Measurements from ENCODE around the gene SCG2. TPM values are rescaled to one million over a fixed set of nuclear protein-coding genes. Genes with fewer than 3 reads are reported as not detected.

Gene SCG2
- total RNA-seq, 5 donors from 2014 or later (not counting 1 experiment from before 2014, with no cell fraction given): not detected

DNA sequence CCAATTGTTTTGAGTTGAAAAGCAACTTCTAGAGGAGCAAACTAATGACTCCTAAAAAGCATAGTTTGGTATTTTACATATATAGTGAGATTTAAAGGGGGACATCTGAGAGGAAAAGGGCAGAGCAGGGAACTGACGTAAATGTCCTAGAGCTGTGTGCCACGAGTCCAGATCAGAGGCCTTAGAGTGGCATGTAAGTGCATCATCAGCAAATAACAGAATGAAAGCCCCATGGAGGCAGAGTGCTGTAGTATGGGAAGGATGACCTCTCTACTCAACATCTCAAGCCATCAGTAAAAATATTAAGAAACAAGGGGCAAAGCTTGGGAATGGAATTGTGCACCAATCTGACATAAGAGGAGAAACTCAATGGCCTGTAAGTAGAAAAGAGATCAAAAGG lies 31.4 kb downstream of the SCG2 start:
- no peaks in the 10 kb centered on the region for H3K36me3 Mint-ChIP-seq
- DNase-seq: no peak
- ATAC-seq (replicated peaks in 1 of 4): no peak
- no peaks in the 10 kb centered on the region for H3K4me1 Mint-ChIP-seq
- 100% methylated on average over 1 of the region's 2 CpGs for WGBS (ENCODE audit: insufficient coverage)
- Histone ChIP-seq H3K27me3 (replicated peaks in 1 of 2; ENCODE audit: control insufficient read depth in 2 of 2, extremely low read depth in 1 of 2, insufficient read depth in 2 of 2, low read length in 1 of 2) (no peaks in the 10 kb centered on the region), H3K4me1 (ENCODE audit: control insufficient read depth in 1 of 2, extremely low read depth in 1 of 2, insufficient read depth in 2 of 2, low read length in 2 of 2) (no peaks in the 10 kb centered on the region), H3K36me3 (ENCODE audit: control insufficient read depth in 2 of 2, extremely low read depth in 1 of 2, insufficient read depth in 1 of 2, low read length in 1 of 2) (no peaks in the 10 kb centered on the region), H3K9me3 (no peaks in the 10 kb centered on the region), H3K27ac (ENCODE audit: low read length) (no peak overlapping the region), H3K4me3 (ENCODE audit: control insufficient read depth in 1 of 2, extremely low read depth in 1 of 2, low read length in 1 of 2) (no peak overlapping the region)
- H3K27ac Mint-ChIP-seq: no peak overlapping the region
- peaks cover 2 to 7% of the 10 kb centered on the region in 2 donors for H3K27me3 Mint-ChIP-seq
- ChIA-PET POLR2A (no interaction called here), CTCF (interaction anchor here in 1 of 2 donors (0.6 kb wide), 1 partner anchor 9 kb away, joined by 3 read pairs; no protein-coding TSS in a partner anchor)
- H3K9me3 Mint-ChIP-seq: peaks cover 0 to 4% (median 0%) of the 10 kb centered on the region in 3 donors
- H3K4me3 Mint-ChIP-seq: no peak overlapping the region

DNA sequence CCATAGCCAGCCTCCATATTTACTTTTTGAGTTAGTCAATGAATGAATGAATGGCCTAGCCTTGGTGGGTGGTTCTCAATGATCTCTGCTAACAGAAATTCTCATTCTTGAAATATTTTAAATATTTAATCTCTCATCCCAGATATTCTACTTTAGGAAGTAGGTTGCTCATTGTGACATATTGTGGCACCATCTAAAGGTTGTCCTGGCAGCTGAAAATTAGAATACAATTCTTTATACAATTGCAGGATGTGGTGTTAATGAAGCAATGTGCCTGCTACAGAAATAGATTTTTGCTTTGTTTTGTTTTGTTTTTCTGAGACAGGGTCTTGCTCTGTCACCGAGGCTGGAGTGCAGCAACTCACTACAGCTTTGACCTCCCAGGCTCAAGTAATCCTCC lies 35.8 kb downstream of the SCG2 start:
- CTCF ChIA-PET: interaction anchor here in 1 of 2 donors (0.8 kb wide), 1 partner anchor 8 kb away, joined by 4 read pairs; no protein-coding TSS in a partner anchor
- H3K9me3 Mint-ChIP-seq: peaks cover 0 to 5% (median 0%) of the 10 kb centered on the region in 3 donors
- no peak overlapping the region for H3K4me3 Mint-ChIP-seq
- Histone ChIP-seq H3K4me1 (ENCODE audit: control insufficient read depth in 1 of 2, extremely low read depth in 1 of 2, insufficient read depth in 2 of 2, low read length in 2 of 2) (no peaks in the 10 kb centered on the region), H3K27me3 (replicated peaks in 1 of 2; ENCODE audit: control insufficient read depth in 2 of 2, extremely low read depth in 1 of 2, insufficient read depth in 2 of 2, low read length in 1 of 2) (no peaks in the 10 kb centered on the region), H3K4me3 (ENCODE audit: control insufficient read depth in 1 of 2, extremely low read depth in 1 of 2, low read length in 1 of 2) (no peak overlapping the region), H3K27ac (ENCODE audit: low read length) (no peak overlapping the region), H3K36me3 (ENCODE audit: control insufficient read depth in 2 of 2, extremely low read depth in 1 of 2, insufficient read depth in 1 of 2, low read length in 1 of 2) (no peaks in the 10 kb centered on the region), H3K9me3 (no peaks in the 10 kb centered on the region)
- POLR2A ChIA-PET: no interaction called here
- H3K36me3 Mint-ChIP-seq: no peaks in the 10 kb centered on the region
- H3K27me3 Mint-ChIP-seq: peaks cover 6 to 7% of the 10 kb centered on the region in 2 donors
- no peak for DNase-seq
- ATAC-seq (replicated peaks in 1 of 4): no peak
- no peaks in the 10 kb centered on the region for H3K4me1 Mint-ChIP-seq
- no CpG with 5 or more reads among the region's 1 CpG for WGBS (ENCODE audit: insufficient coverage)
- no peak overlapping the region for H3K27ac Mint-ChIP-seq

- ChIA-PET CTCF (no interaction called here), POLR2A (no interaction called here)
- DNase-seq (no peak), ATAC-seq (replicated peaks in 1 of 4) (no peak)
- Histone ChIP-seq H3K4me3 (ENCODE audit: control insufficient read depth in 1 of 2, extremely low read depth in 1 of 2, low read length in 1 of 2) (no peak overlapping the region), H3K27ac (ENCODE audit: low read length) (no peak overlapping the region), H3K9me3 (no peaks in the 10 kb centered on the region), H3K27me3 (replicated peaks in 1 of 2; ENCODE audit: control insufficient read depth in 2 of 2, extremely low read depth in 1 of 2, insufficient read depth in 2 of 2, low read length in 1 of 2) (peaks cover 0 to 3% of the 10 kb centered on the region in 2 experiments), H3K36me3 (ENCODE audit: control insufficient read depth in 2 of 2, extremely low read depth in 1 of 2, insufficient read depth in 1 of 2, low read length in 1 of 2) (no peaks in the 10 kb centered on the region), H3K4me1 (ENCODE audit: control insufficient read depth in 1 of 2, extremely low read depth in 1 of 2, insufficient read depth in 2 of 2, low read length in 2 of 2) (no peaks in the 10 kb centered on the region)
- Mint-ChIP-seq H3K27ac (no peak overlapping the region), H3K4me1 (no peaks in the 10 kb centered on the region), H3K9me3 (peaks cover 0 to 5% (median 0%) of the 10 kb centered on the region in 3 donors), H3K4me3 (no peak overlapping the region), H3K36me3 (no peaks in the 10 kb centered on the region), H3K27me3 (peaks cover 8 to 10% of the 10 kb centered on the region in 2 donors)
Observed at GRCh38 chr2:223563462-223563861, 38.7 kb downstream of the SCG2 start.

GRCh38 chr2:223562078-223562477 lies 40.1 kb downstream of the SCG2 start:
- Mint-ChIP-seq H3K9me3 (peaks cover 0 to 5% (median 0%) of the 10 kb centered on the region in 3 donors), H3K27me3 (peaks cover 8 to 10% of the 10 kb centered on the region in 2 donors), H3K4me3 (no peak overlapping the region), H3K27ac (no peak overlapping the region), H3K36me3 (no peaks in the 10 kb centered on the region), H3K4me1 (no peaks in the 10 kb centered on the region)
- Histone ChIP-seq H3K4me1 (ENCODE audit: control insufficient read depth in 1 of 2, extremely low read depth in 1 of 2, insufficient read depth in 2 of 2, low read length in 2 of 2) (no peaks in the 10 kb centered on the region), H3K36me3 (ENCODE audit: control insufficient read depth in 2 of 2, extremely low read depth in 1 of 2, insufficient read depth in 1 of 2, low read length in 1 of 2) (no peaks in the 10 kb centered on the region), H3K4me3 (ENCODE audit: control insufficient read depth in 1 of 2, extremely low read depth in 1 of 2, low read length in 1 of 2) (no peak overlapping the region), H3K27ac (ENCODE audit: low read length) (no peak overlapping the region), H3K27me3 (replicated peaks in 1 of 2; ENCODE audit: control insufficient read depth in 2 of 2, extremely low read depth in 1 of 2, insufficient read depth in 2 of 2, low read length in 1 of 2) (peaks cover 0 to 6% of the 10 kb centered on the region in 2 experiments), H3K9me3 (no peaks in the 10 kb centered on the region)
- DNase-seq: no peak
- ATAC-seq (replicated peaks in 1 of 4): no peak
- CTCF ChIA-PET: no interaction called here
- WGBS (ENCODE audit: insufficient coverage): no CpG with 5 or more reads among the region's 2 CpGs
- POLR2A ChIA-PET: no interaction called here

GRCh38 chr2:223560749-223561435 lies 41.3 kb downstream of the SCG2 start:
- Mint-ChIP-seq H3K4me3 (no peak overlapping the region), H3K27ac (no peak overlapping the region), H3K36me3 (no peaks in the 10 kb centered on the region), H3K4me1 (no peaks in the 10 kb centered on the region), H3K9me3 (peaks cover 0 to 2% (median 0%) of the 10 kb centered on the region in 3 donors), H3K27me3 (peaks cover 8 to 10% of the 10 kb centered on the region in 2 donors)
- Histone ChIP-seq H3K9me3 (no peaks in the 10 kb centered on the region), H3K27me3 (replicated peaks in 1 of 2; ENCODE audit: control insufficient read depth in 2 of 2, extremely low read depth in 1 of 2, insufficient read depth in 2 of 2, low read length in 1 of 2) (peaks cover 0 to 6% of the 10 kb centered on the region in 2 experiments), H3K4me3 (ENCODE audit: control insufficient read depth in 1 of 2, extremely low read depth in 1 of 2, low read length in 1 of 2) (no peak overlapping the region), H3K27ac (ENCODE audit: low read length) (no peak overlapping the region), H3K4me1 (ENCODE audit: control insufficient read depth in 1 of 2, extremely low read depth in 1 of 2, insufficient read depth in 2 of 2, low read length in 2 of 2) (no peaks in the 10 kb centered on the region), H3K36me3 (ENCODE audit: control insufficient read depth in 2 of 2, extremely low read depth in 1 of 2, insufficient read depth in 1 of 2, low read length in 1 of 2) (no peaks in the 10 kb centered on the region)
- ChIA-PET CTCF (no interaction called here), POLR2A (no interaction called here)
- DNase-seq: no peak
- ATAC-seq (replicated peaks in 1 of 4): no peak
- 61% methylated on average over 4 of the region's 7 CpGs for WGBS (ENCODE audit: insufficient coverage)

- POLR2A ChIA-PET: interaction anchor here in 1 of 2 donors (0.5 kb wide), 1 partner anchor 405 kb away, joined by 3 read pairs; no protein-coding TSS in a partner anchor
- DNase-seq: no peak
- Histone ChIP-seq H3K4me3 (ENCODE audit: control insufficient read depth in 1 of 2, extremely low read depth in 1 of 2, low read length in 1 of 2) (no peak overlapping the region), H3K27me3 (replicated peaks in 1 of 2; ENCODE audit: control insufficient read depth in 2 of 2, extremely low read depth in 1 of 2, insufficient read depth in 2 of 2, low read length in 1 of 2) (peaks cover 0 to 6% of the 10 kb centered on the region in 2 experiments), H3K9me3 (no peaks in the 10 kb centered on the region), H3K27ac (ENCODE audit: low read length) (no peak overlapping the region), H3K4me1 (ENCODE audit: control insufficient read depth in 1 of 2, extremely low read depth in 1 of 2, insufficient read depth in 2 of 2, low read length in 2 of 2) (no peaks in the 10 kb centered on the region), H3K36me3 (ENCODE audit: control insufficient read depth in 2 of 2, extremely low read depth in 1 of 2, insufficient read depth in 1 of 2, low read length in 1 of 2) (no peaks in the 10 kb centered on the region)
- H3K27ac Mint-ChIP-seq: no peak overlapping the region
- H3K4me1 Mint-ChIP-seq: no peaks in the 10 kb centered on the region
- no peak overlapping the region for H3K4me3 Mint-ChIP-seq
- CTCF ChIA-PET: interaction anchor here in 1 of 2 donors (1.2 kb wide), 1 partner anchor 8 kb away, joined by 4 read pairs; no protein-coding TSS in a partner anchor
- H3K27me3 Mint-ChIP-seq: peaks cover 8 to 16% of the 10 kb centered on the region in 2 donors
- no peak for ATAC-seq (replicated peaks in 1 of 4)
- no peaks in the 10 kb centered on the region for H3K36me3 Mint-ChIP-seq
- H3K9me3 Mint-ChIP-seq: peaks cover 0 to 8% (median 0%) of the 10 kb centered on the region in 3 donors
- WGBS (ENCODE audit: insufficient coverage): no CpG with 5 or more reads among the region's 1 CpG
Observed at GRCh38 chr2:223558970-223559369, 43.2 kb downstream of the SCG2 start.

All from T-cell (primary cell).